Measurements from ENCODE around the gene OR1F1. TPM values are rescaled to one million over a fixed set of nuclear protein-coding genes. Genes with fewer than 3 reads are reported as not detected.
A peak's percentile ranks its signal among the peaks of the same experiment; 100 is the strongest.

OR1F1 gene
- total and polyA plus RNA-seq, 2 experiments from 2014 or later, result not detected

GRCh38 chr16:3152277-3152990, 35.6 kb upstream of the OR1F1 start:
- Histone ChIP-seq H3K9me3 (ENCODE audit: low read depth) (no peaks in the 10 kb centered on the region), H3K4me1 (ENCODE audit: low read depth) (no peaks in the 10 kb centered on the region), H3K27ac (no peak overlapping the region), H3K36me3 (no peaks in the 10 kb centered on the region), H3K4me3 (peak overlapping the region; percentile 31), H3K27me3 (peaks cover 15% of the 10 kb centered on the region)
- peak; percentile 46 for TF ChIP-seq CTCF (IDR thresholded peaks at IDR 0.05; ENCODE audit: low read depth, low read length)
- peak; percentile 78 to 90 for DNase-seq (ENCODE audit: low read depth in 1 of 2, low spot score in 1 of 2)

DNA sequence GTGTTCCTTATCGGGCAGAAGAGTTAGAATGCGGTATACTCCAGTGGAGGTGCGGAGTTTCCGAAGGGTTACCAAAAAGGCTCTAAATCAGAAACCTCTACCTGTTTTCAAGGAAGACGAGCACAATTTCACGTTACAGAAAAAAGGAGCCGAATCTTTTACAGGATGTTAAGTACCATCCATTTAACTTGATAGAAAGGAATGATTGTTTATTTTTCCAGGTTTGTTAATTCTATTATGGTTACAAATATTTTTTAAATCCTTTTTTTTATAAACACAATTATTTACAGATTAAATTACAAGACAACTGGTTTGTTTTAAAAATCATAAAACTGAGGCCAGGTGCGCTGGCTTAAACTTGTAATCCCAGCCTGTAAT, 35.0 kb upstream of the OR1F1 start:
- no peaks in the 10 kb centered on the region for H3K4me1 ChIP-seq (ENCODE audit: low read depth)
- H3K4me3 ChIP-seq, result no peak overlapping the region
- no peaks in the 10 kb centered on the region for H3K9me3 ChIP-seq (ENCODE audit: low read depth)
- no peak for DNase-seq (ENCODE audit: low read depth in 1 of 2, low spot score in 1 of 2)
- no peak overlapping the region for H3K27ac ChIP-seq
- H3K36me3 ChIP-seq, result no peaks in the 10 kb centered on the region
- H3K27me3 ChIP-seq, result peaks cover 21% of the 10 kb centered on the region
- TF ChIP-seq CTCF (IDR thresholded peaks at IDR 0.05; ENCODE audit: low read depth, low read length), result no peak

DNA sequence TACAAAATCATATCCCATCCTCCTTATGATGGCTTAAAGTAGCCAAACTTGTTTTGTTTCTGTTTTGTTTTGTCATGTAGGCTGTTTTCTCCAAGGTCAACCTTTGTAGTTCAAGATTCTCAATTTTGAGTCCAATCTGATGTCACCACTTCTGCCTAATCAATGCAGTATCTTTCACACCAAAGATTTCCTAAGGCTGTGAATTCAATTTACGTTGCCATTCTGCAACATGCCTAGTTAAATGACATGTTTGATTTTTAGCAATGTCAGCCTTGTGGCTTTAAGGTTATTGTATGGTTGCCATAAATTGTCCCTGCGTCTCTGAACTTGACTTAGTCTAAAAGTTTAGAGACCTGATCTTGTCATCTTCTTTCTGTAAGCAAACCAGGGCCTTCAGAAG, 32.8 kb upstream of the OR1F1 start:
- DNase-seq (ENCODE audit: low read depth in 1 of 2, low spot score in 1 of 2), result no peak
- H3K9me3 ChIP-seq (ENCODE audit: low read depth), result no peaks in the 10 kb centered on the region
- H3K4me3 ChIP-seq, result no peak overlapping the region
- H3K27me3 ChIP-seq, result peaks cover 28% of the 10 kb centered on the region
- no peaks in the 10 kb centered on the region for H3K36me3 ChIP-seq
- no peak overlapping the region for H3K27ac ChIP-seq
- TF ChIP-seq CTCF (IDR thresholded peaks at IDR 0.05; ENCODE audit: low read depth, low read length), result no peak
- H3K4me1 ChIP-seq (ENCODE audit: low read depth), result no peaks in the 10 kb centered on the region

DNA sequence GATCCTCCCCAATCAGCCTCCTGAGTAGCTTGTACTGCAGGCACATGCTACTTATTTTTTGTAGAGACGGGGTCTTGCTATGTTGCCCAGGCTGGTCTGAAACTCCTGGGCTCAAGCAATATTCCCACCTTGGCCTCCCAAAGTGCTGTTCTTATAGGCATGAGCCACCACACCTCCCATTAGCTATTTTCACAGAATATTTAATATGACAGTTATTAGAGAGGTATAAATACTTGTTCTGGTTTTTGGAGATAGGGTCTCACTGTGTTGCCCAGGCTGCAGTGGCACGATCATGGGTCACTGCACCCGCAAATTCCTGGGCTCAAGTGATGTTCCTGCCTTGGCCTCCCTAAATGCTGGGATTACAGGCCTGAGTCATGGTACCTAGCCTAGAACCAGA, 32.0 kb upstream of the OR1F1 start:
- peaks cover 28% of the 10 kb centered on the region for H3K27me3 ChIP-seq
- TF ChIP-seq CTCF (IDR thresholded peaks at IDR 0.05; ENCODE audit: low read depth, low read length), result no peak
- no peaks in the 10 kb centered on the region for H3K36me3 ChIP-seq
- no peak overlapping the region for H3K27ac ChIP-seq
- H3K4me1 ChIP-seq (ENCODE audit: low read depth), result no peaks in the 10 kb centered on the region
- no peak for DNase-seq (ENCODE audit: low read depth in 1 of 2, low spot score in 1 of 2)
- no peak overlapping the region for H3K4me3 ChIP-seq
- H3K9me3 ChIP-seq (ENCODE audit: low read depth), result no peaks in the 10 kb centered on the region

GRCh38 chr16:3157229-3158025, 30.6 kb upstream of the OR1F1 start:
- Histone ChIP-seq H3K36me3 (no peaks in the 10 kb centered on the region), H3K4me3 (peak overlapping the region; percentile 45), H3K27ac (no peak overlapping the region), H3K27me3 (peaks cover 28% of the 10 kb centered on the region), H3K9me3 (ENCODE audit: low read depth) (no peaks in the 10 kb centered on the region), H3K4me1 (ENCODE audit: low read depth) (no peaks in the 10 kb centered on the region)
- no peak for TF ChIP-seq CTCF (IDR thresholded peaks at IDR 0.05; ENCODE audit: low read depth, low read length)
- peak in 1 of 2 donors; percentile 93 for DNase-seq (ENCODE audit: low read depth in 1 of 2, low spot score in 1 of 2)
